Neural progenitor cell (in vitro differentiated cells): ENCODE measurements around the gene PARP8.

Experiments used
- CTCF ChIP-seq: fragments of 200-600 bp; sonication (generic); IDR thresholded peaks from 2 replicates; pipeline ENCODE4 v1.5.1; 2017; ENCODE audit warnings: antibody characterized with exemption, mild to moderate bottlenecking
- EZH2 ChIP-seq: fragments of 200-600 bp; sonication (generic); IDR thresholded peaks from 2 replicates; pipeline ENCODE4 v1.6.1; 2017; ENCODE audit warnings: antibody characterized with exemption, mild to moderate bottlenecking, moderate library complexity
- EZH2phosphoT487 ChIP-seq: fragments of 200-600 bp; sonication (generic); IDR thresholded peaks from 2 replicates; pipeline ENCODE4 v1.6.1; 2017; ENCODE audit warnings: antibody characterized with exemption

GRCh38 chr5:50766462-50766861 is 100.0 kb downstream of the PARP8 start:
- no peak for TF ChIP-seq CTCF
- TF ChIP-seq EZH2, result no peak
- TF ChIP-seq EZH2phosphoT487, result no peak
